ENCODE results near the gene ITGB7.
"Not testable (repeated sequence)": the region's sequence is repeated elsewhere in the genome, so short reads cannot be mapped to it uniquely, and the experiment has no call there.

DNA sequence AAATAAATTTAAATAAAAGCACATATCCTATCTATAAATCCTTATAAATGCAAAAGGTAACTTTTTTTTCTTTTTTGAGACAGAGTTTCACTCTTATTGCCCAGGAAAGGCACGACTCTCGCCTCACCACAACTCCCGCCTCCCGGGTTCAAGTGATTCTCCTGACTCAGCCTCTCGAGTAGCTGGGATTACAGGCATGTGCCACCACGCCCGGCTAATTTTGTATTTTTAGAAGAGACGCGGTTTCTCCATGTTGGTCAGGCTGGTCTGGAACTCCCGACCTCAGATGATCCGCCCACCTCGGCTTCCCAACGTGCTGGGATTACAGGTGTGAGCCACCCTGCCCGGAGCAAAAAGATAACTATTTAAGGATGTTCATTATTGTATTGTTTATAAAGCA is 28.2 kb downstream of the ITGB7 start:
- TF ChIP-seq, protein P1, sequence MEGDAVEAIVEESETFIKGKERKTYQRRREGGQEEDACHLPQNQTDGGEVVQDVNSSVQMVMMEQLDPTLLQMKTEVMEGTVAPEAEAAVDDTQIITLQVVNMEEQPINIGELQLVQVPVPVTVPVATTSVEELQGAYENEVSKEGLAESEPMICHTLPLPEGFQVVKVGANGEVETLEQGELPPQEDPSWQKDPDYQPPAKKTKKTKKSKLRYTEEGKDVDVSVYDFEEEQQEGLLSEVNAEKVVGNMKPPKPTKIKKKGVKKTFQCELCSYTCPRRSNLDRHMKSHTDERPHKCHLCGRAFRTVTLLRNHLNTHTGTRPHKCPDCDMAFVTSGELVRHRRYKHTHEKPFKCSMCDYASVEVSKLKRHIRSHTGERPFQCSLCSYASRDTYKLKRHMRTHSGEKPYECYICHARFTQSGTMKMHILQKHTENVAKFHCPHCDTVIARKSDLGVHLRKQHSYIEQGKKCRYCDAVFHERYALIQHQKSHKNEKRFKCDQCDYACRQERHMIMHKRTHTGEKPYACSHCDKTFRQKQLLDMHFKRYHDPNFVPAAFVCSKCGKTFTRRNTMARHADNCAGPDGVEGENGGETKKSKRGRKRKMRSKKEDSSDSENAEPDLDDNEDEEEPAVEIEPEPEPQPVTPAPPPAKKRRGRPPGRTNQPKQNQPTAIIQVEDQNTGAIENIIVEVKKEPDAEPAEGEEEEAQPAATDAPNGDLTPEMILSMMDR (IDR thresholded peaks at IDR 0.05): not testable (repeated sequence)
- TF ChIP-seq EZH2phosphoT487 (IDR thresholded peaks at IDR 0.05; ENCODE audit: borderline replicate concordance, low read depth); EP300 (IDR thresholded peaks at IDR 0.05; ENCODE audit: borderline replicate concordance in 1 of 2, low read depth in 1 of 2, low read length in 1 of 2); TCF12 (IDR thresholded peaks at IDR 0.05); RFX5 (IDR thresholded peaks at IDR 0.05; ENCODE audit: low read length); JUND (IDR thresholded peaks at IDR 0.05): not testable (repeated sequence)
- TF ChIP-seq, protein P2, sequence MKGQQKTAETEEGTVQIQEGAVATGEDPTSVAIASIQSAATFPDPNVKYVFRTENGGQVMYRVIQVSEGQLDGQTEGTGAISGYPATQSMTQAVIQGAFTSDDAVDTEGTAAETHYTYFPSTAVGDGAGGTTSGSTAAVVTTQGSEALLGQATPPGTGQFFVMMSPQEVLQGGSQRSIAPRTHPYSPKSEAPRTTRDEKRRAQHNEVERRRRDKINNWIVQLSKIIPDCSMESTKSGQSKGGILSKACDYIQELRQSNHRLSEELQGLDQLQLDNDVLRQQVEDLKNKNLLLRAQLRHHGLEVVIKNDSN (IDR thresholded peaks at IDR 0.05; ENCODE audit: borderline replicate concordance, low read depth): not testable (repeated sequence)
- TF ChIP-seq, protein P3, sequence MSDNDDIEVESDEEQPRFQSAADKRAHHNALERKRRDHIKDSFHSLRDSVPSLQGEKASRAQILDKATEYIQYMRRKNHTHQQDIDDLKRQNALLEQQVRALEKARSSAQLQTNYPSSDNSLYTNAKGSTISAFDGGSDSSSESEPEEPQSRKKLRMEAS (IDR thresholded peaks at IDR 0.05; ENCODE audit: low read depth): not testable (repeated sequence)
